Medulla oblongata (tissue), 1 donor: ENCODE measurements around the gene COG5.
"Not testable (repeated sequence)": the region's sequence is repeated elsewhere in the genome, so short reads cannot be mapped to it uniquely, and the experiment has no call there.

Experiments
- DNase-seq: peaks from one replicate; pipeline ENCODE4 v3.0.0-alpha.2; 2015; ENCODE audit errors: extremely low spot score

The COG5 gene

DNA sequence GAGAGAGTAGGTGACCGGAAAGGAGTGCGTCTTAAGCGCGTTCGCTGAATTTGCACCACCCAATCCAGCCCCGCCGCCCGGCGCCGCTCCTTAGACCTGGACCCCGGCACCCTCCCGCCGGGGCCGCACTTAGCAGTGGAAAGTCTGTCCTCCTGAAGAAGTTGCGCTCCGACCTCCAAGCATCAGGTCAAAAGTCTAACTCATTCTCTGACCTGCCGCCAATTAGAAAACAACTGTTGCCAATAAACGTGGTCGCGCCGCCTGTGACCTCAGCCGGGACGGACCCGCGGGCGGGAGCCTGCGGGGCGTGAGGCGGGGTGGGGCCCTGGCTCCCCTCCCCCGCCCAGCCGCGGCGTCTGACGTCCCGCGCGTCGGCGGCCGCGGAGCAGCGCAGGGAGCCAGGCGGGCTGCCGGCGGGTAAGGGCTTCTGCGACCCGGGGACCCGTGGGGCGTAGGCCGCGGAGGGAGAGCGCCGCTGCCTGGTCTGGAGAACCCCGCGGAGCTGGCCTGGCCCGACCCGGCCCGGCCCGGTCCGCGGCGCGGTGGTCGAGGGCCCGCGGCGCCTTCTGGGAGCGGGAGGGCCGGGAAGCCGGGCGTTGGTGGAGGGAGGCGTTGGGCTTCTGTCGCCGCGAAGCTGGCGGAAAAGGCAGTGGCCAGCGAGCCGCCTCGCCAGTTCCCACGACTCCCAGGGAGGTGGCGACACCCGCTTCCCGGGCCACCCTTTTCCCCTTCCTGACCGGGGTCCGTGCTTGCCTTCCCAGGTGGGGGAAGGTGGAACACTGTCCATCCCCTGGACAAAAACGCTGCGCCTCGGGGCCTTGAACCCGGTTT lies 16.4 kb upstream of the COG5 start, which contains the start of gene BCAP29:
BCAP29 (plus strand) TSS at position 362 of the 831 bp plus-strand sequence. CDS start 527 bp downstream, outside the sequence.
- DNase-seq = peak; percentile 72

DNA sequence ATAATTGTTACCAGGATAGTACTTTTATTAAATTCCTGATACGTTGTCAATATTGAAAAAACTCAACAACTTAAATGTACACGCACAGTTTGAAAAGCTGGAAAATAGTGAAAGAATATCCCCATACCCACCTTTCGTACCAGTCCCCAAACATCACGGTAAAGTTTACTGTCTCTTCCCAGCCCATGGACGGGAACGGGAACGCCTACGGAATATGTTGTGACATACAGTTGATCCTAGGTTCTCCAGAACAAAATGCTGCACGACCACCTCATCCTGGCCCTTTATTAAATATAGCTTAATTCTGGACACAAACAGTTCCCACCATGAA lies 15.8 kb upstream of the COG5 start:
- DNase-seq = no peak

DNA sequence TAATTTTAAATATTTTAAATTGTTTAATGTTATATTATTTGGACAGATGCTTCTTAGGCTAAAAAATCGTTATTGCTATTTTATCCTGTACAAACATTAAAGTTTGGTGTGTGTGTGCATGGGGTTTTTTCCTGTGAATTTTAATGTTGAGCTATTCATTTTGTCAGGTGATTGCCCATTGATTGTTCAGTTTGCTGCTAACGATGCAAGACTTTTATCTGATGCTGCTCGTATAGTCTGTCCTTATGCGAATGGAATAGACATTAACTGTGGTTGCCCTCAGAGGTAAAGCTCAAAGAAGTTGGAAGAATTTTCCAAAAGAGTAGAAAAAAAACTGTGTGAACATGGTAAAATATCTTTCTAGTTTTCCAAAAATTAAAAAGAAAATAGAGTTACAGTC lies 9.8 kb upstream of the COG5 start:
- no peak for DNase-seq

DNA sequence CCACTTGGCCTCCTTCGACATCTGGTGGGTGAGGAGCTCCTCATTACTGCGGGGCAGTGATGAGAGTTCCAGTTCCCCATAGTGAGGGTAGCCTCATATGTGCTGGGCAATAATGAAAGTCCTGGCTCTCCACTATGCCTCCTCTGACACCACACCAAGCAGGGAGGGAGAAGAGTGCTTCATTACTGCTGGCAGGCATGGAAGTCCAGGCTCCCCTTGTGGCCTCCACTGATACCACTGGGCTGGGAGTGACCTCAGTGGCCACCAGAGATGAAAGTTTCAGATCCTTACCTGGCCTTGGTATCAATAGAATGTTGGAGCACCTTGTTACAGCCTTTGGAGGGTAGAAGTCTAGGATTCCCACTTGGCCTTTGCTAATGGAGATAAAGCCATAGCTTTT lies 6.6 kb upstream of the COG5 start:
- no peak for DNase-seq

DNA sequence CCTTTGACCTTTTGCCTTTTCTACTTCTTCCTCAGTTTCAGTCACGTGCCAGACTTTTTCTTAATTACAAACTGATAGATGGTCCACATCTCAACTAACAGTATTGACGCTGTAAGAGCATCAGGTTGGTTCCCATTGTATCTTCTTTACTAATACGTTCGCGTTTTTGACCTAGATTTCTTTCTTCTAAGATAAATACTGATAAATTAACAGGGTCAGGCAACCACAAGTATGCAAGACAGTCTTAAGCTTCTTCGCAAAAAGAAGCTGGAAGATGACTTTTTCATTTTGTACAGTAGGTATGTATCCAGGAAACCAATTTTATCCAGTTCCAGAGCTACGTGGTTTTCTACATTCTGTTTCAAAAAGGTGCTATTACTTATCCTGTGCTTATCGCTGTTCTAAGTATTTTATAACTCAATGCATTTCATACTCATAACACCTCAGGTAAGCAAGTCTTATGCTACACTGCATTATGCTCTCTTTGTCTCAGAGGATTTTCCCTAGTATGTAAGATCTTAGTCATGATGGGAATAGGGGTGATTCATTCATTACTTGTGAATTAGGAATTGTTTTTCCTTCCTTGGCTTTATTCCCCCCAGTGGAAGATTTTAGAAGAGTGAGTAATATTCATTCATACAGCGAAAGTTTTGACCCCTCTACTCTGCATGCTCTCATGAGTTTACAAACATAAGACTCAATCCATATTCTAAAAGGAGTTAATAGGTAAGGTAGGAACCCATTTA lies 1.0 kb upstream of the COG5 start:
- DNase-seq = peak; percentile 47

DNA sequence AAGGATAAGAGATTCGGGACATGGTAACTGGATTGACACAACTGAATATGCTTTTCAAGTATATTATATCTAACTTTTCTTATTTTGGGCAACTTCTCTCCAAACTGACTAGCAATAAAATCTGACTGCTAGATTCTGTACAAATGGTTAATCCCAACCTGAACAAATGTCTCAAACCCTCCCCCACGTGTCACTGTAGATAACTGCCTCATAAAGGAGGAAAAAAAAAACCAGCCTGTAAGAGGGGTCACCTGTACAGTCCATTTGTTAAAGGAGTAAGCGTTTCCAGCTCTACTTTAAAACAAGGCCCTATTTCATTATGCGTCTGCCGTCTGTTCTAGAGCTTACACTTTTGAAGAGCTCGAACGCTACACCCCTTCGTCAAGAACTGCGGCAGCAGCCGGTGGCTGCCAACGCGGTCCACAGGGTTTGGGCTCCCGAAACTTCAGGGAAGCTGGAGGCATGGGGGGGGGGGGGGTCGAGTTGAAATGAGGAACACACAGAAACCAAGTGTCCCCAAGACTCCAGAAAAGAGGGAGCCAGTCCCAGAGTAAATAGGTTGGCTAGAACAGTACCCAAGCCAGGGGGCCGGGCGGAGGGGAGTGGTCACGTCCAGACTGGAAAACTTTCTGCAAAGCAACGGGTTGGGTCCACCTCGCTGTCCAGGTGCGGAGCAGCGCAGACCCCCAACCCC lies 492 bp downstream of the COG5 start:
- peak; percentile 18 for DNase-seq

DNA sequence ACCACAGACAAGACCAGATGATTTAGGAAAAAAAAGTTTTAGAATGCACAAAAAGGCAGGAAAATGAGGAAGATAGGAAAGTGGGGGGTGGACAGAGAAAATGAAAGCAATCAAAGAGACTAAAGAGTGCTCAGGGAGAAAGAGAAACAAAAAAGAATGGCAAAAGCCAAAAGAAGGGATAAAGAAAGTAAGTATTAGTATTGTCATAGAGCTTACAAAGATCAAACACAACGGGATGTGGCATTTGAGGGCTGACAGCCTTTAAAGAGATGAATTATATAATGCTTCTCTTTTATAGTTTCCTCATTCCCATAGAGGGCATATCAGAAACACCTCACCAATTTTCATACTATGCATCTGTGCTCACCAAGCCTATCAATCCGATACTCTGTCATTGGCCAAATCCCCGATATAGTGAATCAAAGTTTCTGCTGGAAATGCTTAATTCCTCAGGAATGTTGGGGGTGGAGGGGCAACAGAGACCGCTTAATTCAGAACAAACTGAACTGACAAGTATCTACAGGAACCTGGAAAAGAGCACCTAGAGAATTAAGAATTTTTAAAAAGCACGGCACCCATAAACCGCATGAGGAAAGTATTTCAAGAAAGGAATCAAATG lies 2.7 kb downstream of the COG5 start:
- no peak for DNase-seq

DNA sequence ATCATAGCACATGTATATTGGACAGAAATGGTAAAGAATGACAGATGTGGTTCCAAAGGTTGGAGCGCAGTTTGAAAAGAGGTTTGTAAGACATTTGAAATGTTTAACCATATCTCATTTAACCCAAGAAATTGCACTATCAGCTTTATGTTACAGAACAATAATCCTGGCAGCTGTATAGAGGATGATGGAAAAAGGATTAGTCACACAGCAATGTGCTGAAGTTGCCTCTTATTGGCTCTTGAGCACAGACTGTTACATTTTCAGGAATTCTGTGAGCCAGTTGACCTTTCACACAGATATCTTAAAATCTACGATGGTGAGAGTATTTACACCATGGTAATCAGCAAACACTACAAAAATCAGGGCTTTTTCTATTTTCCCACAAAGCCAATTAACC lies 3.9 kb downstream of the COG5 start:
- DNase-seq = no peak

DNA sequence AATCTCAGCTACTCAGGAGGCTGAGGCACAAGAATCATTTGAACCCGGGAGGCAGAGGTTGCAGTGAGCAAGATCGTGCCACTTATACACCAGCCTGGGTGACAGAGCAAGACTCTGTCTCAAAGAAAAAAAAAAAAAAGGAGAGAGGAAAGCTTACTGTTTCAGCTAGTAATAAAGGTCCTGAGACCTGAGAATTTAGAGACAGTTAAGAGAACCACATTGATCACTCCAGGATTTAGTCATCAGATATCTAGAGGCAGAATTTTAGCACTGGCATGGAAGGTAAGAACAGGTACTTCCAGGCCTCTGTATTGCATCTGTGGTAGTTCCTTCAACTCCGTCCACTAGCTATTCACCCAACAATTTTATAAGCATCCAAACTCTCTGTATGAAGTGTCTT lies 7.8 kb downstream of the COG5 start:
- no peak for DNase-seq

DNA sequence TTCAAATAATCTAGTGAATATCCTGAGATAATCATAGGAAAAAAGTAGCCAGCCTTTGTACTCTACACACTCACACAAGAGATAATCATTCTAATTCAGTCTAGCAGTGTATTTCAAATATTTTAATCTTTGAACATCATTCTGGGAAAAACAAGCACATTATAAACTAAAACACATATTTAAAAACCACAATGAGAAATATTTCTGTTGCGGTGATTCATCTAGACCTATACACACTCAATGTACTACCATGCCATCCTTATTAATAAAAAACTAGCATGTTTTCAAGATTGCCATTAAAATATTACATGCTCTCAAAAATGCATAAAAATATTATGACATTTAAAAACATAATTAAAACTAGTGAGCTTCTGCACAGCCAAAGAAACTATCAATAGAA lies 11.8 kb downstream of the COG5 start:
- DNase-seq = no peak

DNA sequence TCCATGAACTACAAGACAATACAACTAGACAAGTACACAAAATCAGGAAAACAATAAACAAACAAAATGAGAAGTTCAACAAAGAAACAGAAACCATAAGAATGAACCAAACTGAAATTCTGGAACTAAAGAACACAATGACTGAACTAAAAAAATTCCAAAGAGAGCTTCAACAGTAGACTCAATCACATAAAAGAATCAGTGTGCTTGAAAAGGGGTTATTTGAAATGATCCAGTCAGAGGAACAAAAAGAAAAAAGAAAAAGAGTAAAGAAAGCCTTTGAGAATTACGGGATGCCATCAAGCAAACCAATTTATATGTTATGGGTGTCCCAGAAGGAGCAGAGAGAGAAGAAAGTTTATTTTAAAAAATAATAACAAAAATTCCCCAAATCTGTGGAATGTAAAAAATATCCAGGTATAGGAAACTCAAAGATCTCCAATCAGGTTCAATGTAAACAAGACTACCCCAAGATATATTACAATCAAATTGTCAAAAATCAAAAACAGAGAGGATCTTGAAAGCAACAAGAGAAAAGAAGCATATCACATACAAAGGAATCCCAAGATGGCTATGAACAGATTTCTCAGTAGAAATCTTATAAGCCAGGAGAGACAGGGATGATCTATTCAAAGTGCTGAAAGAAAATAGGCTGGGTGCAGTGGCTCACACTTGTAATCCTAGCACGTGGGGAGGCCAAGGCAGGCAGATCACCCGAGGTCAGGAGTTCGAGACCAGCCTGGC lies 18.7 kb downstream of the COG5 start:
- DNase-seq = no peak

DNA sequence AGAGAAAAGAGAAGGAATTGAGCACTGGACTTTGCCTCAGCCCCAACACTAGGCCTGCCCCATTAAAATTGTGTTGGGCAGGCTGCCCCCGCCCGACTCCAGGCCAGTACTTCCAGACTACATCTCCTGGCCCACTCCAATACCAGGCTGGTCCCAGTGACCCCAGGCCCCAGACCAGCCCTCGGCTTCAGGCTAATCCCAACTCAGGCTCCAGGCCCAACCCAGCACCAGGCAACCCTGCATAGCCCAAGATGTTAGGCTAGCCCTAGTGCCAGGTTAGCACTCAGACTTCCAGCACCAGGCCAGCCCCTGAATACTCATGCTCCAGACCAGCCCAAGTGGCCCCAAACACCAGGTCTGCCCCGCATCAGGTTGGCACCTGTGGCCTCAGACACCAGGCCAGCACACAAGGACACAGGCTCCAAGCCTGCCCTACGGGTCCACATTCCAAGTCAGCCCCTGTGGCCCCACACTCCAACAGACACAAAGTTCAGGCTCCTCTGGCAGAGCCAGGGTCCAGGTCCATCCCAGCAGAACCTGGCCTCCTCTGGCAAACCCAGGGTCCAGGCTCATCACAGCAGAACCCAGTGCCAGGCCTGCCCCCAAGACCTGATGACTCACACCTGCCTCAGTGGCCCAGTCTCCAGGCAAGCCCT lies 20.3 kb downstream of the COG5 start:
- no peak for DNase-seq

DNA sequence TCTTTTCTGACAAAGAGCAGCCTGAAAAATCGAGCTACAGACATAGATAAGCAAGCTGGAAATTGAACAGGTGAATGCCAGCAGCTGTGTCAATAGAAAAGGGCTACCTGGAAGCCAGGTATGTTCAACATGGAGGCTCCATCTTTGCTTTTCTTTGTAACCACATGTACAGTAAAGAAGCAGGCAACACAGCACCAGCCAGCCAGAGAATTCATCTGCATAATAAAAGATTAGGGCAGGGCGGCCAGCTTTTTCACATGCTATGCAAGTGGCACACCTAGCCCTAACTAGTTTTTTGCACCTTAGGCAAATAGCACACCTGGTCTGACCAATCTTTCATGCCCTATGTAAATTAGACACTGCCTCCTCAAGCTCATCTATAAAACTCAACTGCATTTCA lies 25.7 kb downstream of the COG5 start:
- DNase-seq = no peak

DNA sequence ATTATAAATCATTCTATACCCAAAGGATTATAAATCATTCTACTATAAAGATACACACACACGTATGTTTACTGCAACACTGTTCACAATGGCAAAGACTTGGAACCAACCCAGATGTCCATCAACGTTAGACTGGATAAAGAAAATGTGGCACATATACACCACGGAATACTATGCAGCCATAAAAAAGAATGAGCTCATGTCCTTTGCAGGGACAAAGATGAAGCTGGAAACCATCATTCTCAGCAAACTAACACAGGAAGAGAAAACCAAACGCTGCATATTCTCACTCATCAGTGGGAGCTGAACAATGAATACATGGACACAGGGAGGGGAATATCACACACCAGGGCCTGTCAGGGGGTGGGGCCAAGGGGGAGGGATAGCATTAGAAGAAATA lies 26.5 kb downstream of the COG5 start:
- DNase-seq = not testable (repeated sequence)

DNA sequence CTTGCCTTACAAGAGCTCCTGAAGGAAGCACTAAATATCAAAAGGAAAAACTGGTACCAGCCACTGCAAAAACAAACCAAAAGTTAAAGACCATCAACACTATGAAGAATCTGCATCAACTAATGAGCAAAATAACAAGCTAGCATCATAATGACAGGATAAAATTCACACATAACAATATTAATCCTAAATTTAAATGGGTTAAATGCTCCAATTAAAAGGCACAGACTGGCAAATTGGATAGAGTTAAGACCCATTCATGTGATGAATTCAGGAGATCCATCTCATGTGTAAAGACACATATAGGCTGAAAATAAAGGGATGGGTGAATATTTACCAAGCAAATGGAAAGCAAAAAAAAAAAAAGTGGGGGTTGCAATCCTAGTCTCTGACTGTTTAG lies 29.6 kb downstream of the COG5 start:
- DNase-seq = no peak

DNA sequence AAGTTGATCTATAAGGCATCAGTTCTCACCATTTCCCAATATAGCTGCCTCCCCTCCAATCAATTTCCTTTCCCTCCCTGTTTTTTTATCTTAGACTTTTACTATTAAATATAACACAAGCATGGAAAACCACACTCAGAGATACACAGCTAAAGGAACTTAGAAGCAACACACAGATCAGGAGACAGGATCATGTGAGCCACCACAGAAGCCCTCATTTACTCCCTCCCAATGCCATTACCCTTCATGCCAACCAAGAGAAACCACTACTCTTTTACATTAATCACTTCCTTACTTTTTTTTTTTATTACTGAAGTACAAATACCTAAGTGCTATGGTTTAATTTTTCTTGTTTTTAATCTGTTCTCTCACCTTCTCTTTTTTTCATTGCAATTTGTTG lies 33.0 kb downstream of the COG5 start:
- no peak for DNase-seq

DNA sequence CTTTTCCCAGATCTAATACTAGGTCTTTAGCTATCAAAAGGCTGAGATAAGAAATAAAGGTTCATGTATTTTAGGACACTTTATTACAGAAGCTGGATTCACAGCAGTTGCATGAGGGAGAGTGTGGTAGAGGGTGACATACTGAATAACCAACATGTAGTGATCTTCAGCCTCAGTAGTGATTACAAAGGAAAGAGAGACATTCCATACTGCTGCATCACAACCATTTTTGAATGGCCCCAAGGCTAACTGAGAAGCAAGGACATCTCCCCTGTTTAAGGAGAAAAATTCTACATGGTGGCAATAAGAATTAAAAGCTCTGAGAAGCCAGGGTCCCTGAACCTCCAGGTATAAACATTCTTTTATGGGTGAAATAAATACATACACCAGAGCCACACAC lies 35.3 kb downstream of the COG5 start:
- no peak for DNase-seq

DNA sequence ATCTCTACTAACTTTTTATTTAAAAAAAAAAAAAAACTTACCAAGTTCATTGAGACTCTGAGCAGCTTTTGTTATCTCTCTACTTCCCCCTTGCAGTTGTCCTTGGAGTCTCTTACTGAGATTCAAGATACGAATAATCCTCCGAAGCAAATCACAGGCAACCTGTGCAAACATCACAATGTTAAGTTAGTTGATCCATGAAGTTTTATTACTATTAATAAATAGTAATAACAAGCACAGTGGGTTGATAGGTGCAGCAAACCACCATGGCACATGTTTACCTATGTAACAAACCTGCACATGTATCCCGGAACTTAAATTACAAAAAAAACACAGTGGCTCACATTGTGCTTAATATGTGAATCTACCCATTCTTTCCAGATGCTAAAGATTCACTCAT lies 36.5 kb downstream of the COG5 start:
- DNase-seq = no peak

DNA sequence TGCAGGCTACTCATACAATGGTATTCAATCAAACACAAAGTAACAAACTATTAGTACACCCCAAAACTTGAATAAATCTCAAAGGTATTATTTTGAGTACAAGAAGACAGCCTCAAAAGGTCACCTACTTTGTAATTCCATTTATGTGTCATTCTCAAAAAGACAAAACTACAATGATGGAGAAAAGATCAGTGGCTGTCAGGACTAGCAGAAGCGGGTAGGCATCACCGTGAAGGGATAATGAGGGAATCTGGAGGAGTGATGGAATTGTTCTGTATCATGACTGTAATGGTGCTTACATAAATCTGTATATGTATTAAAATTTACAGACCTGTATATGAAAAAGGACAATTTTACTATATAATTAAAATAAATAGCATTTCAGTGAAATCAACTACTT lies 37.0 kb downstream of the COG5 start:
- no peak for DNase-seq

DNA sequence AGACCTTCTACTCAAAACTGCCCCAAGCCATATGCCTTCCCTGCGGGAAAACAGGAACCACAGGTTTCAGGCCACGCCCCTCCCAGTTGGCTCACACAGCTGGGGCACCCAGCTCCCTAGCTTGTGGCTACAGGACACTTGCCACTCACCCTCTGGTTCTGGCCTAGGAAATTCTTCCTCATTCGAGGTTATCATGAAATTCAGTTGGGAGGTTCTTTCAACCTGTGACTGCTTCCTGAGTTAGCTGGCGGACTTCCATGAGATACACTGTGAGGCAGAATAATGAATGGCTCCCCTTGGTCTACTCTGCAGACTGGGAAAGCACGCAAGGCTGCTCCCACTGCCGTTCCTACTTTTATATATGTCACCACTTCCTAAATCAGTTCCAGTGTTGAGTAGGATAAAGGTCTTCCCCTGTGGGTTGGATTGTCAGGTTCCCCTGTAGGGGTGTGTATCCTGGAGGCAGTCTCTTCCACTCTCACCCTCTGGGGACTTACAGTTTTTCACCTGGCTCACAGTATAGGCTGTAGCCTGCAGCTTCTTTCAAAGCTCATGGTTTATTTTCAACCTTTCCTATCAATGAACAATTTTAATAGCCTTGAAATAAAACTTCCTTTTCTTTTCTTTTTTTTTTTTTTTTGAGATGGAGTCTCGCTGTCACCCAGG lies 56.9 kb downstream of the COG5 start:
- no peak for DNase-seq
